GM21786 (cell line): ENCODE data around the gene CFAP57.

ENCODE experiments used
- ATAC-seq: cut with Tn5 transposase; IDR thresholded peaks from one replicate; pipeline ENCODE4 v1.9.1; 2021; ENCODE audit not compliant: unreplicated experiment

The CFAP57 gene

GRCh38 chr1:43274804-43275180 is 102.7 kb downstream of the CFAP57 start:
- ATAC-seq, result no peak

DNA sequence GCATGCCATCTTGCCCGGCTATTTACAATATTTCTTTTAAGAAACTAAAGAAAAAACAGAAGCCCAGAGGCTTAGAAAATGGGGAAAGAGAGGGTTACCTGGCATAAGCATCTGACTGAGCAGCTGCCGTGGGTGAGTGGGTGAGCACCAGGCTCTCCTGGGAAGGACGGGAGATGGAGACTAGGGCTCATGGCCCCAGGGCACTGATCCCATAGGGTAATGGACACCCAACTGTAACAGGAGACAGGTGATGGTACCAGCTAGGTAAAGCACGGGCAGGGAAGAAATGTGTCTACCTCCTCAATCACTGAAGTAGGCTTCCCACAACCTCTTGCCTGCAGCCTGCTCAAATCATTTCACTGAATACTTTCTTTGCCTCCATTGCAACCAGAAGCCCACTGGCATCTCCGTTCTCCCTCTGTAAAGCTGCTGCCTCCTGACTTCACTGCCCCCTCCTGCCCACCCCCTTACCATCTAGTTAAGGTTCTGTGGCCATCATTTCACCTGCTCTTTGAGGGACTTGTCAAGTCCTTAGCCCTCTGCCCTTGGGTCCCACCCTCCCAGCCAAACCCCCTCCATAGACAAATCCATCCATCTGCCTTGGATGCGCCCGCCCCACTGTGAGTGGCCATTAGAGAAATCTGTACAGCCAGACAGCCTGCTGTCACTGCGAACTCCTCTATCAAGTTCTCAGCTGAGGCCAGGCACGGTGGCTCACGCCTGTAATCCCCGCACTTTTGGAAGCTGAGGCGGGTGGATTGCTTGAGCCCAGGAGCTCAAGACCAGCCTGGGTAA is 103.9 kb downstream of the CFAP57 start:
- no peak for ATAC-seq

GRCh38 chr1:43276673-43277072 is 104.5 kb downstream of the CFAP57 start:
- no peak for ATAC-seq

- no peak for ATAC-seq
These were observed 105.2 kb downstream of the CFAP57 start for GRCh38 chr1:43277116-43277876.

- no peak for ATAC-seq
These were observed 107.0 kb downstream of the CFAP57 start for GRCh38 chr1:43279161-43279560.

DNA sequence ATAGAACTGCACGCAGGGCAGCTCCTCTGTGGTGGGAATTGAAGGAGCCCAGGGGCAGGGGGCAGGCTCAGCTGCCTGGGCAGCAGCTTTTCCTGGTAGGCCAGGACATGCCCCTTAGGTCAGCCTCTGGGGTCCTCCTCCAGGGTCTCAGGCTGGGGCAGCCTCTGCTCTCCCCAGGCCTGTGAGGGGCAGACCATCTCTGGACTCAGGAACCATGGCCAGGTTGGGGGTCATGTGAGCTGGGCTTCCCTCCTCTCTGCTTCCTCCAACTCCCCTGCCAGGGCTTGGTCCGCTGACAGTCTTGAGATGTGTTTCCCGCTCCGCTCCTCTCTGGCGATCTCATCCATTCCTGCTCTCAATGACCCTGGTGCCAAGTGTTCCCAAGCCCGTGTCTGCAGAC is 107.5 kb downstream of the CFAP57 start:
- no peak for ATAC-seq

DNA sequence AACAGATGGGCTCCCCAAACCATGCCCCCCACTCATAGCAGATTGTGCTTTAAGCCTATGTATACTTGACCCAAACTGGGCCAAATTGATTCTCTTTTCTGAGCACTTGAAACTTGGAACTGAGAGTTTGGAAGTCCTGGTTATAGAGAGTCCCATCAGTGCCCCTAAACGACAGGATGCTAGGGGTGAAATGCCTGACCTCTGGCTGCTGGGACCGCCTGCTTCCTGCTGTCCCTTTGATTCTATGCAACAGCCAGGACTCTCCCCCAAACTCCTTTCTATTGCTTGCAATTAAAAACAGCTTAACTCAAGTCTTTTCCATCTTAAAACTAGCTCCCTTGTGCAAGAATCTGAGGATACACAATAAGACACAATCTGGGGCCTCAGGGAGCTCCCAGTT is 108.6 kb downstream of the CFAP57 start:
- no peak for ATAC-seq

DNA sequence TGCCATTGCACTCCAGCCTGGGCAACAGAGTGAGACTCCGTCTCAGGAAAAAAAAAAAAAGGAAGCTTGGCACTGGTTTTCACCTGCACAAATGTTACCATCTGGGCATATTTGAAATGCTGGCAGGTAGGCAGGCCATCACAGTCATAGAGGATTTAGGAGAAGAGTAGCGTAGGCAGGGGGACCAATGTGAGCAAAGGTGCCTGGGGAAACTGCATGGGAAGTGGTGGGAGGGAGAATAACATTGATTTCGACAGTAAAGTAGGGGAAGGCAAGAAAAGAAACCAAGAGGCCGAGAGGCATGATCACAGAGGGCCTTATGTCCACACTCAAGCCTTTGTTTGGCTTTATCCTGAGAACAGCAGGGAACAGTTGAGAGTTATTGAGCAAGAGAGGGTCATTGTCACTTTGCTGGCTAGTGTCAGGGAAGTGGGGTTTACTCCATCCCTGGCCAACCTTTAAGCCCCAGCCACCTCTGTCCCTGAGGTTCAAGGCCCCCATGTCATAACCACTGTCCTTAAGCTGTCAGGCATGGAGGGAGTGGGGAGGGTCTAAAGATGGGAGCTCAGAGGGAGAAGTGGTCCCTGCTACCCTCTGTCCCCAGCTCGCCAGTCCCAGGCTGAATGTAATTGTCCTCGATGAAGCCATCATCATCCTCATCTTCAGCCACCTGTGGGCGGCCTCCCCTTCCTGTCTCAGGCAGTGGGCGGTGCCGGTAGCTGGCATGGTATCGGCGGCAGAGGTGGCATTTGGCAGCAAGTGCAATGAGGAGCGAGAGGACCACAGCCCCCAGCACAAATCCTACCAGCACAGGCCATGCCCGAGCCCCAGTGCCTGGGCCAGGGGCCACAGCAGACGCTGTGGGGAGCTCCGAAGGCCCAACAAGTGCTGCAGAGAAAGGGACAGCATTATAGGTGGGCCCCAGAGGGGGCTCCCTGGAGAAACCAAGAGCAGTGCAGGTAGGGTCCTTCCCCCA is 110.4 kb downstream of the CFAP57 start:
- no peak for ATAC-seq

GRCh38 chr1:43284065-43284464 is 111.9 kb downstream of the CFAP57 start:
- no peak for ATAC-seq

DNA sequence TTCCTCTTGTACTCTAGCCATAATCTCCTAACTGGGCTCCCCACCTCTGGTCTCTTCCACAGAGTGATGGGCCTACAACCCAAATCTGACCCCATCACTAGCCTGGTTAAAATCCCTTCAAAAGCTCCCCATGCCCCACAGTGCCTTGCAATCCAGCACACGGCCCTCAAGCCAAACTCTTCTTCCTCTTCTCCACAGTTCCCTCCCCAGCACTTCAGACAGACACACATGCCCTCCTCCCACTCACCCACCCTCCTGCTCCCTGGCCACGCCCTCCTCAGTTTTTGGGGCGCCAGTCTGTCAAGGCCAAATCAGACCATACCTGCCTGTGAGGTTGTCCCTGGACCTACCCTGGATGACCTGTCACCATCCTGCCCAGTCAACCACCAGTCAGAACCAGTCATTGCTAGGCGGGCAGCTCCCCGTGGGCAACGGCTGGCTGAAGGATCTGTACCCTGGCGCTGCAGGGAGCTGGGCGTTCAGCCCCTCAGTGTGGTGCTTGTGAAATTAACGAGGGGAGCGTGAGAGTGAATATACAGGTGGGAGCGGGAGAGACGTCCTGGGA is 112.5 kb downstream of the CFAP57 start:
- no peak for ATAC-seq

GRCh38 chr1:43285269-43285990 is 113.3 kb downstream of the CFAP57 start, which contains the start of gene C1orf210:
Gene C1orf210 (minus strand): TSS chr1:43285581. CDS start chr1:43283270, 2,311 bp downstream.
- no peak for ATAC-seq

DNA sequence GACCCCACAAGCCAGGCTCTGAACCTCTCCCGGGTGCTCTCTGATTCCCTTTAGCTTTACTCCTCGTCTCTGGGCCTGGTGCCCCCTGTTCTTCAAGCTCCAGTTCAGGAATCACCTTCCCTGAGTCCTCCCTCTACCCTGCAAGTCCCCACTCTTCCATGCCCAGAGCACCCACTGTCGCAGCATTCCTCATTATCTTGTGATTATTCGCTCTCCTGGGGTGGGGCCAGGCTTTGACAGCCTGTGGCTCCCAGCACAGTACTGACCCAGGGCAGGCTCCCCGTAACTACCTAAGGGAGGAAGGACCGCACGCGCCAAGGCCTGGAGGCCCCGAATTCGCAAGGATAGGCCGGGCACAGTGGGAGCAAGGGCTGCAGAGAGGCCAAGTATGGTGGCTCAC is 114.0 kb downstream of the CFAP57 start:
- no peak for ATAC-seq

- ATAC-seq, result no peak
These were observed 114.4 kb downstream of the CFAP57 start for GRCh38 chr1:43286533-43286932.

DNA sequence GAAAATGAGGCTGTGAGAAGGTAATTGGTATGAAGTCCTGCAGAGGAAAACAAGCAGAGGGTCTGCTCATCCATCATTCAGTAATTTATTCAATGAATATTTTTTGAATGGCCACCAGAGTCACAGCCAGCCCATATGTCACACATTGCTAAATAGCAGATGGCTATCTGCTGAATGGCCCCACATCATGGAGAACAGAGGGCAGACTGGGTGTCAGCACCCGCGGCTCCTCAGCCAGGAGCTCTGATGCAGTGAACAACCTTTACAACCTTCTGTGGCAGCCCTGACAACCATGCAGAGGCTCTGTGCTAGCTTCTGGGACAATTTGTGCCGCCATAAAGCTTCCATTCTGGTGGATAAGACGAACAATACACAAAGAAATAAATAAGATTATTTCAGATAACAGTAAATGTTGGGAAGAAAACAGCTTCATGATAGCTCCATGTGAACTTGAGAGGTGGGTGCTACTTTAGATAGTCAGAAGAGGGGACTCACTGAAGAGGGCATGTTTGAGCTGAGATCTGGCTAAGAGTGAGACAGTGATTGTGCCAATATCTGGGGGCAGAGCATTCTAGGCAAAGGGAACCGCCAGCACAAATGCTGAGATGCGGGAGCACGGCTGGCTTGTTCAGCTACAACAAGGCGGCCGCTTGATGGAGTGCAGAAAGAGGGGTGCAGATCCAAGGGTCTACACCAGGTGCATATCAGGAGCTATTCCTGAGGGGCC is 116.1 kb downstream of the CFAP57 start:
- no peak for ATAC-seq

GRCh38 chr1:43288785-43289706 is 116.9 kb downstream of the CFAP57 start:
- ATAC-seq, result no peak

GRCh38 chr1:43292216-43292615 is 120.1 kb downstream of the CFAP57 start:
- no peak for ATAC-seq

- ATAC-seq, result no peak
These were observed 120.5 kb downstream of the CFAP57 start for GRCh38 chr1:43292679-43293078.

GRCh38 chr1:43293176-43293575 is 121.0 kb downstream of the CFAP57 start:
- ATAC-seq, result no peak
